ENCODE data around the gene LMO1. TPM values are rescaled to one million over a fixed set of nuclear protein-coding genes. Genes with fewer than 3 reads are reported as not detected.
A peak's percentile ranks its signal among the peaks of the same experiment; 100 is the strongest.

The LMO1 gene
- total RNA-seq, 3 donors from 2014 or later = not detected

DNA sequence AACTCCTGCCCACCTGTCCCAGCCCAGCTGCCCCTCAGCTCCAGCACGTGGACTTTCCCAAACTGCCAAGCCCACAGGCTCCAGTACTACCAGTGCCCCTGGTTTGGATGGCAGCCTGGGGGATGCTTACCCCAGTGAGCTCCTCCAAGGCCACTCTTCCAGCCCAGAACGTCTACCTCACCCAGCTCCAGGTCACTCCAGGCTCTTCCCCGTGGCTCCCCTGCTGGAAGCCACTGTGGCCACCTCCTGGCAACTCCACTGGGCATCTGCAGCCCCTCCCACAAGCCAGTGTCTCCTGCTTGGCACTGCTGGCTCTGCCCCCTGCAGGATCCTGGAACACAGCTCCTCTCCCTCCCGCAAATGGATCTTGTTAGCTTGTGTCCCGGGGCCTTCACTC, 29.3 kb downstream of the LMO1 start:
- Mint-ChIP-seq H3K27me3 (ENCODE audit: low read depth) (peaks cover 2% of the 10 kb centered on the region), H3K9me3 (no peaks in the 10 kb centered on the region), H3K4me3 (no peak overlapping the region), H3K4me1 (ENCODE audit: low read depth) (peaks cover 3% of the 10 kb centered on the region), H3K36me3 (ENCODE audit: insufficient read depth) (no peaks in the 10 kb centered on the region)
- ATAC-seq = no peak
- no peak for DNase-seq

DNA sequence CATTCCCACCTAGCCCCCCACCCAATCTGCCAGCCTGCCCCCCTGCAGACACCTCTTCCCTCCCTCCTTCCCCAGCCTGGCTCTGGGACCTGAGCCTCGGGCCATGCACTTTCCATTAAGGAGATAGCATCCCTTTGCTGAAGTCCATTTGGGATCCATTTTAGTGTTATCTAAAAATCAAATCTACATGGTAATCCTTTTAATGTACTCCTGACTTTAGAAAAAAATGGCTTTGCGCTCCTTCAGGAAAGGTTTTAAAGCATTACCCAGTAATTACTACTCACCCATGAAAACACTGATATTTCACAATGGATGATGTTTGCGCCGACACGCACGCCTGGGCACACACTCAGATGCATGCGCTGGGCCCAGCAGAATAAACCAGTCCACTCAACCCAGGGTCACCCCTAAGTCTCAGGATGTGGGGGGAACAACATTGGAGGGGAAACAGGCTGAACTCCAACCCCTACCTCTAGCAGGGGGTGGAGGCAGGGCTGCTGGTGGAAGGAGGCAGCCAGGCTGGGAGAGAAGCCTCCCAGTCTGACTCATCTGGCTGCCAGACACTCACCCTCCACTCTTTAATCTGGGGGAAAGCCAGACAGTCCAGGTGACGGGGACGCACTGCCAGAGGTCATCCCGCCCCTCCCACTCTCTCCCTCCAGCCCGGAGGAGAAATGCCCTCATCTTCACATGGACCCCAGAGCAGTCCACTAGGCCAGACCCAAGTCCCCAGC, 29.8 kb downstream of the LMO1 start:
- Mint-ChIP-seq H3K36me3 (ENCODE audit: insufficient read depth) (no peaks in the 10 kb centered on the region), H3K4me1 (ENCODE audit: low read depth) (peaks cover 3% of the 10 kb centered on the region), H3K4me3 (no peak overlapping the region), H3K27me3 (ENCODE audit: low read depth) (peaks cover 2% of the 10 kb centered on the region), H3K9me3 (no peaks in the 10 kb centered on the region)
- DNase-seq = no peak
- no peak for ATAC-seq

DNA sequence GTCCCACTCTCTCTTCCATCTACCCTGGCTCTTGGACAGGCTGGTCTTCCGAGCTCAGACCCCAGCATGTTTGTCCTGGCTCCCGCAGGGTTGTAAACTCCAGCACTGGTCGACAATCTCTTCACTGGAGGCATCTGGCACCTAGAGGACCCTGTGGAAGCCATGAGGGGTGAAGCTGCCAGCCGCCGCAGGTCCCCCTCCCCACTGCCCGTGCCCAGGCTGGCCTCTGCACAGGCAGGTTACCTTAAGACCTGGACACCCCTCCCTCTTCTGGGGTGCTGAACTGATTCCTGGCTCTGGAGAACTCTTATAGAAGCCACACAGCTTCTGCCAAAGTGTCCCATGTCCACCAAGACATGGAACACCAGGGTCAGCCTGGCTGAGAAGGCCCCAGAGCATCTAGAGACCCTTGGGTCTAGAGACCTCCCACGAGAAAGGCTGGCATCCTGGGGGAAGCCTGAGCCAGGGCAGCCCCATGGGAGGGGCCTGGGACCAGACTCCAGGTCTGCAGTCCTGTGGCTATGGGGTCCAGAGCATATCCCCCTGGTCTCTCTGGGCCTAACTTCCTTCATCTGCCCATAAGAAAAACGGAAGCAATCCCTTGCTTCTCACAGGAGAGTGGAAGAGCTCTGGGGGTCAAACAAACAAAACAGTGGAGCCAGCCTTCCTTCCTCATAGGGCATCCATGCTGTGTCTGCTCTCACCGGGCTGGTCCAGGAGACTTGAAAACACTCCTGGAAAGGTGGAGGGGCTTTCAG, 30.6 kb downstream of the LMO1 start:
- no peaks in the 10 kb centered on the region for H3K9me3 Mint-ChIP-seq
- H3K27me3 Mint-ChIP-seq (ENCODE audit: low read depth) = peaks cover 2% of the 10 kb centered on the region
- H3K36me3 Mint-ChIP-seq (ENCODE audit: insufficient read depth) = no peaks in the 10 kb centered on the region
- no peak overlapping the region for H3K4me3 Mint-ChIP-seq
- DNase-seq (no peak), ATAC-seq (no peak)
- H3K4me1 Mint-ChIP-seq (ENCODE audit: low read depth) = peaks cover 3% of the 10 kb centered on the region

DNA sequence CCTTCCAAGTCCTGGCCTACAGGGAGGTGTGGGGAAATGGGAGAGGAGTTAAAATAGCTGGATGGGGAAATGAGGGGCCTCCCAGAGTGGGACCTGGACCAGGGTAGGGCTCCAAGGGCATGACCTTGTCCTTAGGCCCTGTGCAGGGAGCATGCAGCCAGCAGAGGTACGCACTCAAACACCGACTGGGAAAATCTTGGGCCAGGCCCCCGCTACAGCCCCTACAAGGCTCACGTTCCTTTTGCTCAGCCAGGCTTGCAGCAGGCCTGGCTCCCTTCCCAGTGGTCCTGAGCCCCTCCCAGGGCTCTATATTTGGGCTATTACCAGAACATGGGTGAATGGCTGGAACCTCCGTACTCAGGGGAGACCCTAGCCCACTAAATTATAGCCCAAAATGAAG, 31.3 kb downstream of the LMO1 start:
- Mint-ChIP-seq H3K4me3 (no peak overlapping the region), H3K9me3 (no peaks in the 10 kb centered on the region), H3K4me1 (ENCODE audit: low read depth) (peaks cover 3% of the 10 kb centered on the region), H3K36me3 (ENCODE audit: insufficient read depth) (no peaks in the 10 kb centered on the region), H3K27me3 (ENCODE audit: low read depth) (peaks cover 2% of the 10 kb centered on the region)
- DNase-seq = no peak
- no peak for ATAC-seq

DNA sequence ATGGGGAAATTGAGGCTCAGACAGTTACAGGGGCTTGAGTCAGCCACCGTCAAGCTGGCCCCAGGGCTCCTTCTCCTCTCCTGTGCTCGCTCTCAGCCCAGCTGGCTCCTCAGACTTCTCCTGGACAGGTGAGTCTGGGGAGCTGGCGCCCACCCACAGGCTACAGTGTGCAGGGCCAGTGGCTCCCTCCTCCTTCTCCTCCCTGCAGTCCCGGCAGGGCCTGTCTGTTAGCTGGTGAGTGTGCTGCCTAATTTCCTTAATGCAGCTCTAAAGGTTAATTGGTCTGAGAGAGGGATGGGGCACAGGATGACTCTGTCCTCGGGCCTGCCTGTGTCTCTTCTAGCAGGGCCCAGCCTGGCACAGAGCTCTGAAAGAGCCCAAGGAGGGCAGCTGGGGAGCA, 31.7 kb downstream of the LMO1 start:
- ATAC-seq (no peak), DNase-seq (no peak)
- H3K9me3 Mint-ChIP-seq = no peaks in the 10 kb centered on the region
- no peaks in the 10 kb centered on the region for H3K36me3 Mint-ChIP-seq (ENCODE audit: insufficient read depth)
- H3K27me3 Mint-ChIP-seq (ENCODE audit: low read depth) = peaks cover 2% of the 10 kb centered on the region
- peaks cover 3% of the 10 kb centered on the region for H3K4me1 Mint-ChIP-seq (ENCODE audit: low read depth)
- no peak overlapping the region for H3K4me3 Mint-ChIP-seq

DNA sequence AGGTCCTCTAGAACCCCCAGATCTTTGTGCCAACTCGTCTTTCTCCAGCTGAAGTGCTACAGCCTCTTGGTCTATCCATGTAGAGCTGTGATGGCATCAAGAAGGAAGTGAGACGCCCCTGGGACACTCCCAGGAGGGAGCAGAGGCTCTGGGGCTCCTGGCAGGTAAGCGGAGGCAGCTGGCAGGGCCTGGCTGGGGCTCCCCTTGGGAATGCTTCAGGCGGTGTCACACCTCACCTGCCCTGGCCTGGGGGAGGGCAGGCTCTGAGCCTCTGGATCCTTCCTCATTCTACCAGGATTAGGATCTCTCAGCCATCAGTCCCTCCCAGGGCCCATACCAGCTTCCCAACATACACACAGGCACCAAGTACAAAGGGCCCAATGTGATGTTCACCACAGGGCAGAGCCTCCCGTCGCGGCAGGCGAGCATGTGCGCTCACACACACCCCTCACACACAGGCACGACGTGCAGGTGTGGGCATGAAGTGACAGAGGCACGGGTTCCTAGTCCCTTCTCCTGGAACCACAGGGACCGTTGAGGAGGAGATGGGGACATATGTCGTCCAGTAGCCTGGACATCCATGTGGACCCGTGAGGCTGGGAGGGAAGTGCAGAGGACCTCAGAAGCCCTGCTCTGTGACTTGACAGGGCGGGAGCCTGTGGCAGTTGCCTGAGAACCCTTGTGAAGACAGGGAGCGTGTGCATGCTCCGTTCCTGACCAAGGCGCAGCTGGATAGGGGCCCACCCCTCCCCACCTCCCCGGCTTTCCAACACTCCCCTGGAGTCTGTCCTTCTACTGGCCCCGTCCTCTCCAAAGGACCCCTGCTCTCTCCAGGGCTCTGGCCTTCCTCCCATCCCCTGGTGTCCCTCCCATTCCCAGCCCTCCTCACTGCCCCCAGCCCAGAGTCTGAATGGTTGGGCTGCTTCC, 32.5 kb downstream of the LMO1 start:
- DNase-seq = no peak
- no peak for ATAC-seq
- H3K4me1 Mint-ChIP-seq (ENCODE audit: low read depth) = peaks cover 3% of the 10 kb centered on the region
- H3K4me3 Mint-ChIP-seq = no peak overlapping the region
- H3K27me3 Mint-ChIP-seq (ENCODE audit: low read depth) = peaks cover 2% of the 10 kb centered on the region
- no peaks in the 10 kb centered on the region for H3K36me3 Mint-ChIP-seq (ENCODE audit: insufficient read depth)
- H3K9me3 Mint-ChIP-seq = no peaks in the 10 kb centered on the region

DNA sequence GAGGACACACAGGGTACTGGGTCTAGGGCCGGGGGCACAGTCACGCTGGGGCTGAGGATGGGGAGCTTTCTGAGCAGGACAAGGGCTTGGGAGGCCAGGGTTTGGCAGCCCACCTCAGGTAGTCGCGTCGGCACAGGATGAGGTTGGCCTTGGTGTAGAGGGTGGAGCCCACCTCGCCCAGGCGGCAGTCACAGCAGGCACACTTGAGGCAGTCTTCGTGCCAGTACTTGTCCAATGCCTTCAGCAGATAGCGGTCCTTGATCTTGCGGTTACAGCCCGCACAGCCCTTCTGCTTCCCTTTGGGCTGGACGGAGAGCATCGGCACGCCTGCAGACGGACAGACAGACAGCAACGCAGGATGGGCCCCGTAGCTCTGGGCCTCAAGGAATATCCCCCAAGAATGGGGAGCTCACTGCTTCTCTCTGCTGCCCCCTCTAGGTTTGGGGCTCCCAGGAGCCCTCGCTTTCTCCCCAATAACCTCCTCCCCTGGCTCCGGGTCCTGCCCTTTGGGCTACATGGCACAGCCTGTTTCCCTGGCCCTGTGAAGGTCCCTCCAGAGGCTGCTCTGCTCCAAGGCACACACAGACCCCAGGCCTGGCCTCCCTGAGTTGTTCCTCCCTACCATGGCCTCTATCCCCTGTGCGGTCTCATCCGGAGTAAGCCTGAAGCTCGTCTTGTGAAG, 33.4 kb downstream of the LMO1 start:
- Mint-ChIP-seq H3K27me3 (ENCODE audit: low read depth) (peaks cover 2% of the 10 kb centered on the region), H3K4me1 (ENCODE audit: low read depth) (peaks cover 4% of the 10 kb centered on the region)
- DNase-seq = no peak

DNA sequence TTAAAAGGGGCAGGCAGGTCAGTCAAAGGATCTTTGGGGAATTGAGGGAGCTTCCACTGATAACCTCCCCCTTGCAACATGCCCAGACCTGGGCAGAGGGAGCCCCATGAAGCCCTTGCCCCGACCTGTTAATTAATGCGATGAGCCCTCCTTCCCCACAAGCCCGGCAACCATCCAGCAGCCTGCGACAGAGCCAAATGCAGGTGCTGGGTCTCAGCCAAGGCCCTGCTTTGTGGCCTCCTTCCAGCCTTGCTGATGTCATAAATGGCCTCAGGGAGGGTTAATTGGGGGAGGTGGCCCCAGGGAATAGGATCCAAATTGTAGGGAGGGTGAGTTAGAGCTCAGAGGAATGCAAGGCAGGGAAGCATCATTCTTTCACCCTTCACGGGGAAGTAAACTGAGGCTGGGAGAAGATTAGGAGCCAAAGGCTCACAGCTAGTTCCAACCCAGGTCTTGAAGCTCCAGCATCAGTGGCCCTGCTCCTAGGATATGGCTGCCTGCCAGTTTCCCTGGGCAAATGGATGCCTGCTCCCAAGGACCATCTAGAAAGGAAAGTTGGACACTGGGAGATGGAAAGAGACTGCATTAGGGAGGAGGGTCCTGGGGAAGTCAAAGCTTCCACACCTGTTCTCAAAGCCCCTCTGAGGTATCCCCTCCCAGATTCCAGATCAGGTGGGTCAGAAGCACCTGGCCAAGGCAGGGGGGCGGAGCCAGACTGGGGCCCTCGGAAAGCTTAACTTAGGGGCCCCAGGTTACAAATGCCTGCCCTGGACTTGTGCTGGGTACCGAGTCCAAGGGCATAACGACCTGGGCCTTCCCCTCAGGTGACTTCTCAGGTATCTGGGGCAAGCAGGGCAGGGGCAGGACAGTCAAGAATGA, 34.1 kb downstream of the LMO1 start:
- ATAC-seq (no peak), DNase-seq (no peak)
- Mint-ChIP-seq H3K4me3 (no peak overlapping the region), H3K36me3 (ENCODE audit: insufficient read depth) (no peaks in the 10 kb centered on the region), H3K4me1 (ENCODE audit: low read depth) (peaks cover 1% of the 10 kb centered on the region), H3K9me3 (no peaks in the 10 kb centered on the region), H3K27me3 (ENCODE audit: low read depth) (peaks cover 3% of the 10 kb centered on the region)

More for the DNA sequence above, 33.4 kb downstream of the LMO1 start:
- H3K9me3 Mint-ChIP-seq = no peaks in the 10 kb centered on the region
- no peaks in the 10 kb centered on the region for H3K36me3 Mint-ChIP-seq (ENCODE audit: insufficient read depth)
- no peak for ATAC-seq
- no peak overlapping the region for H3K4me3 Mint-ChIP-seq

DNA sequence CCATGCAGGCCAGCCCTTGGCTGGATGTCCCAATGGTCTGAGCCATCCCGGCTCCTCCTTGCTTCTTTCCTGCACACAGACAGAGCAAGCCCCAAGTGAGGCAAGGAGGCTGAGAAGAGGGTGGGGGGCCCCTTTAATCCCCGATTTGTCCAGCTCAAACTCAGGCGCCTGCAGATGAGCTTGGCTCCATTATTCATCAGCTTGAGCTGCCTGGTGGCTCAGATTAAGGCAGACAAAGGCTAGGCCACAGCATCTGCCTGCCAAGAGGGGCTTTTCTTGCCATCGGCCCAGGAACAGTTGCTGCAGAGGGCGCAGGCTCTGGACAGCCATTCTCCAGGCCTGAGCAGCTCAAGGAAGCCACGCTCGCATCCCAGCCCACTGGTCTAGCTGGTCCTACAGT, 35.4 kb downstream of the LMO1 start:
- peaks cover 1% of the 10 kb centered on the region for H3K4me1 Mint-ChIP-seq (ENCODE audit: low read depth)
- peaks cover 3% of the 10 kb centered on the region for H3K27me3 Mint-ChIP-seq (ENCODE audit: low read depth)
- H3K9me3 Mint-ChIP-seq = no peaks in the 10 kb centered on the region
- DNase-seq (no peak), ATAC-seq (no peak)
- no peaks in the 10 kb centered on the region for H3K36me3 Mint-ChIP-seq (ENCODE audit: insufficient read depth)
- no peak overlapping the region for H3K4me3 Mint-ChIP-seq

DNA sequence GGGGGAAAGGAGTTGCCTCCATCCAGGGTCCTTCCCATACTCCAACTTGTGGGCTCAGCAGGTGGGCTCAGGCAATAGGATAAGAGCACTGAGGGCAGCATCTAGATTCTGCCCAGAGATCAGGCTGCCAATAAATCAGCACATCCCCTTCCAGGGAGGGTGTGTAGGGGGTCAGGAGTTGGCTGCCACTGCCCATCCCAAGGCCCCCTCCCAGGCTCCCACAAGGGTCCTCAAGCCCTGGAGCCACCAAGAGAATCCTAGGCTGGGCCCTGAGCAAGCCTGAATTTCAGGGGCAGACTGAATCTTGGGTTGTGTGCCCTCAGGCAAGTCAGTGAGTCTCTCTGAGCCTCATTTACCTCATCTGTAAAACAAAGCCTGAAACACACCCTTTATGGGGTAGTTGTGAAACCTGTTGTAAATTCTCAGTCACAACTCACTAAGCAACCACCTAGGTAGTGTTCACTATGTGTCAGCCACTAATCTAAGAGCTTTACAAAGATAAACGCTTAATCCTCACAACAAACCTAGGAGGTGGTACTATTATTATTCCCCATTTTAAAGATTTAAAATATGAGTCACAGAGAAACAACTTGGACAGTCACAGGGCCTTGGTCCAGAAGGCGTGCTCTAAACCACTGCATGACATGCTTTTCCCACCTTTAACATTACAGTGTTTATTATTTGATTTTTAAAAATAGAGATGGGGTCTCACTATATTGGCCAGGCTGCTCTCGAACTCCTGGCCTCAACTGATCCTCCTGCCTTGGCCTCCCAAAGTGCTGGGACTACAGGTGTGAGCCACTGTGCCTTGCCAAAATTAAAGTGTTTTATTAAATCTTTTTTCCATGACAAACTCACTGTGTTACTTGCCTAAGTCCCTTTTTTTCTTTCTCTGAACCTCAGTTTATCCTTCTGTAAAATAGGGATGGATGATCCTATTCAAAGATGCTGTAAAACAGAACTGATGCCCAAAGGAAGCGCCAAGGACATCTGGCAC, 36.2 kb downstream of the LMO1 start:
- no peak for DNase-seq
- H3K27me3 Mint-ChIP-seq (ENCODE audit: low read depth) = peaks cover 3% of the 10 kb centered on the region
- no peak overlapping the region for H3K4me3 Mint-ChIP-seq
- H3K9me3 Mint-ChIP-seq = no peaks in the 10 kb centered on the region
- no peaks in the 10 kb centered on the region for H3K36me3 Mint-ChIP-seq (ENCODE audit: insufficient read depth)
- peaks cover 1% of the 10 kb centered on the region for H3K4me1 Mint-ChIP-seq (ENCODE audit: low read depth)
- no peak for ATAC-seq

DNA sequence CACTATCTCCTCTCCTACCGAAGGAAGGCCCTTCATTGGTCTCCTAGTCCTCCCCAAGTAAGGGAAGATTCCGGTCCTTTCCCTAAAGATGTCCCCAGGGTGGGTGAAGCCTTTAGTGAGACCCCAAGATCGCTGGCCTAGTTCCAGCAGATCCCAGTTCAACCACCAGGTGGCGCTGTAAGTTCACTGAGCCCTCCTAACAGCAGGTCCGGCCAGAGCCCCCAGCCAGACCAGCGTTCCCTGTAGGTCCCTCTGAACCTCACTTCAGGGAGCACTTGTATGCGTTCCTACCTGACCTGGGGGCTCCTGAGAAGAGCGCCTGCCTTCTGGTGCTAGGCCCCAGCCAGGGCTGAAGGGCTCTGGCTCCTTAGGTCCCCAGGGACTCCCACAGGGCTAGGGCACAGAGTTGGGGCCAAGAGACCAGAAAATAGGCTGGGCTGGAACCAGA, 38.1 kb downstream of the LMO1 start:
- DNase-seq = peak; percentile 64
- no peaks in the 10 kb centered on the region for H3K36me3 Mint-ChIP-seq (ENCODE audit: insufficient read depth)
- peak; percentile 61 to 64 for ATAC-seq
- H3K4me1 Mint-ChIP-seq (ENCODE audit: low read depth) = peaks cover 1% of the 10 kb centered on the region
- H3K4me3 Mint-ChIP-seq = no peak overlapping the region
- no peaks in the 10 kb centered on the region for H3K9me3 Mint-ChIP-seq
- H3K27me3 Mint-ChIP-seq (ENCODE audit: low read depth) = peaks cover 1% of the 10 kb centered on the region

DNA sequence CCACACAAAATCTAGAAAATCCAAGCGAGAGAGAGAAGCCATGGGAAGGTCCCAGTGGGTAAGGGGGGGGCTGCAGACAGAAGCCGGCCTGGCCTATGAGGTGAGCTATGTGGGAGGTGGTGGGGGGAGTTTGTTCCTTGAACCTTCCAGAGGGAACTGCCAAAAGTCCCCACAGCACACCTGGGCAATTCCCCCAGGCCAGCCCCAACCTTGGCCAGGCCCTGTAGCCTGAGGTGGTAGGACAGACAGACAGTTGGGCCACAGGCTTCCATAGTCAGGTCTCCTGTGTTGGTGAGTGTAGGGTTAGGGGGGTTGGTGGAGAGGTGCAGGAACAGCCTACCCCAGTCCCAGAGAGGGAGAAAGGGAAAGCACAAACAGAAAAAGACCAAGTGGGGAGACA, 39.0 kb downstream of the LMO1 start:
- Mint-ChIP-seq H3K27me3 (ENCODE audit: low read depth) (peaks cover 1% of the 10 kb centered on the region), H3K9me3 (no peaks in the 10 kb centered on the region), H3K4me3 (no peak overlapping the region), H3K36me3 (ENCODE audit: insufficient read depth) (no peaks in the 10 kb centered on the region), H3K4me1 (ENCODE audit: low read depth) (peaks cover 1% of the 10 kb centered on the region)
- no peak for ATAC-seq
- DNase-seq = no peak

All from activated T-cell treated with anti-CD3 and anti-CD28 coated beads, Interleukin-2, amount 50 U/mL, for 4 hours (primary cell).